GM10248 (cell line): Measurements from ENCODE around the gene SPIRE1.

ENCODE experiments used
- CTCF ChIA-PET: fragments of 300-600 bp; sonication (Branson Sonifier 250); formaldehyde crosslinking; extraction: SDS; loops from one replicate; lab custom pipeline; 2021; ENCODE audit warnings: antibody characterized with exemption; lab: Yijun Ruan, JAX
- POLR2A ChIA-PET: fragments of 350-650 bp; sonication (Branson Sonifier 250); formaldehyde crosslinking; extraction: SDS; loops from one replicate; lab custom pipeline; 2020; ENCODE audit warnings: antibody characterized with exemption; lab: Yijun Ruan, JAX
- DNase-seq: peaks from one replicate; pipeline ENCODE4 v3.0.0; 2012; ENCODE audit errors: extremely low spot score
- CTCF ChIP-seq: IDR thresholded peaks from 2 replicates; pipeline ENCODE4 v1.5.1; 2012; ENCODE audit warnings: mild to moderate bottlenecking, low read depth; ENCODE audit errors: extremely low read depth, missing control alignments, control extremely low read depth

The SPIRE1 gene

DNA sequence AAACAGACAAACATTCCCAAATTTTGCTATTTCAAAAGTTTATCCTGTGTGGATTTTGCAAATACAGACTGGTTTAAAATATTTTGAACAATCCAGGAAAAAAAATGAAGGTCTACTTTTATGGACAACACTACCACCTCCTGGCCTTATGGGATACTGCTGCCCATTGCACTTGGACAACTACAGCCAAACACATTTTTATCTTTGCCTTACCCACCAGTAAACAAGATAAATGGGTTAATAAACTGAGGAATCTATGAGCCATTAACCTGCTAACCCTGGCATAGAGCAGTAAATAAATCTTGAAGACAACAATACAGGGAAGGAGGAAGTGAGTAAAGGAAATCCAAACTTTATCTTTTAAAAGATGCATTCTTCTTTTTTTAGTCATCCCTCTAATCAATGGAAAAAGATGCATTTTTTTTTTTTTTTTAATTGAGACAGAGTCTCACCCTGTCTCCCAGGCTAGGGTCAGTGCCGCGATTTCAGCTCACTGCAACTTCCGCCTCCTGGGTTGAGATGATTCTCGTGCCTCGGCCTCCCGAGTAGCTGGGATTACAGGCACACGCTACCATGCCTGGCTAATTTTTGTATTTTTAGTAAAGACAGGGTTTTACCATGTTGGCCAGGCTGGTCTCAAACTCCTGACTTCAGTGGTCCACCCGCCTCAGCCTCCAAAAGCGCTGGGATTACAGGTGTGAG, 2.1 kb upstream of the SPIRE1 start:
- TF ChIP-seq CTCF = peak; percentile 76
- DNase-seq = peak; percentile 65
- POLR2A ChIA-PET = no interaction called here
- CTCF ChIA-PET = interaction anchor here (0.7 to 11.5 kb wide), 10 partner anchors 10 to 332 kb away, joined by 3 to 121 read pairs (median 5); partner anchors contain the start of gene AFG3L2

GRCh38 chr18:12658426-12659138, 675 bp upstream of the SPIRE1 start:
- DNase-seq = peak; percentile 45
- CTCF ChIA-PET = interaction anchor here (0.8 to 11.5 kb wide), 10 partner anchors 15 to 331 kb away, joined by 3 to 121 read pairs (median 5); partner anchors contain the start of gene AFG3L2
- no peak for TF ChIP-seq CTCF
- POLR2A ChIA-PET = no interaction called here

DNA sequence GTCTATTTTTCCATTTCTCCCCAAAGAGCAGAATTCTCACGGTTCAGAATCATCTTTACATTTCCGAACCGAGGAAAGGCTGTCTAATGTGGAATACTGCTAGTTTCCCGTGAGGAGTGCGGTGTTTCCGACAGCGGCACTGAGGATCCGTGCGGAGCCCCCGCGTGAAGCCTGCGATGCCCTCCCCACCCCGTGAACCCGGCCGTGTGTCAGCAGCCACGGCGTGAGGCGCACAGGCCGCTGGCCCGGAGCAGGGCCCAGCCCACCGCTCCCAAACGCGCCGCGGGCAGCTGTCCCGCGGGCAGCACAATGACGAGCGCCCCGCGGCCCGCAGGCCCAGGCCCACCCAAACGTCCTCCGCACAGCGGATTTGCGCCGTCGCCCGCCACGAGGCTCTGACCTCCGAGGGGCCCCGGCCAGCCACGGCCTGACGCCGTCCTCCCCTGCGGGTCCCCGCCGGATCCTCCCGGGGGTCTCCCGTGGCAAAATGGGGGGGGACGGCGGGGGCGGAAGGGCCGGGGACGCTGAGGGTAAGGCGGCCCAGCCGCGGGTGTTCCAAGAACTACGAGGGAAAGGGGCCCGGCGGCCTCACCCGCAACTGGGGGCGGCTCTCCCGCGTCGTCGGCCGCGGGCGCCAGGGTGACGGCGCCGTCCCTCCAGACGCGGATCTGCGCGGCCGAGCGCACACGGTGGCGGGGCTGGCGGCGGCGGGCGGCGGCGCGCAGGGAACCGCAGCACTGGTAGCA, 796 bp downstream of the SPIRE1 start:
- DNase-seq = peak; percentile 46
- CTCF ChIA-PET = interaction anchor here (11.5 kb wide), 1 partner anchor 264 kb away, joined by 121 read pairs; no protein-coding TSS in a partner anchor
- TF ChIP-seq CTCF = no peak
- POLR2A ChIA-PET = no interaction called here

DNA sequence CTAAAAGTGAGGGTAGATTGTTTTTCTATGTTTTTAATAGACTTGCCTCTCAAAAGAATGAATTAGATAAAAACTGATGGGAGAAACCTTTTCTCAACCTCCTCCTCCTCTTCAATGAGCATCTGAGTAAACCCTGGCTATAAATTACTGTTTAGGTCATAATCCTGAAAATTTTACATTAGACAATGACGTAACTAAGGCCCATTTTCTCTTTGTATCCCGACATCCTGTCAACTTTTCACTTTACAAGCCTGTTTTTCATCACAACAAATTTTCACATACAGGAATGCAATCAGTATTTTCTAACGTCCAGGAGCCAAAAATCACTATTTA, 1.3 kb downstream of the SPIRE1 start:
- no peak for DNase-seq
- ChIA-PET POLR2A (no interaction called here), CTCF (interaction anchor here (11.5 kb wide), 1 partner anchor 264 kb away, joined by 121 read pairs; no protein-coding TSS in a partner anchor)
- TF ChIP-seq CTCF = no peak

DNA sequence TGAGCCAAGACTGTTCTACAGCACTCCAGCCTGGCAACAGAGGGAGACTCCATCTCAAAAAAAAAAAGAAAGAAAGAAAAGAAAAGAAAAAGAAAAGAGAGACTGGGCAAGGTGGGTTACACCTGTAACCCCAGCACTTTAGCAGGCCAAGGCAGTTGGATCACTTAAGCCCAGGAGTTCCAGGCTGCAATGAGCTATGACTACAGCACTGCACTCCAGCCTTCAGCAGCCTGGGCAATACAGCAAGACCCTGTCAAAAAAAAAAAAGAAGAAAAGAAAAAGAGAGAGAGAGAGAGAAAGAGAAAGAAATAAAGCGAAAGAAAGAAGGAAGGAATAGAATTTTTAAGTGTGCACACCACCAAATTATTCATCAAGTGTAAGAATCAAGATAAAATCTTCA, 2.9 kb downstream of the SPIRE1 start:
- no peak for DNase-seq
- TF ChIP-seq CTCF = no peak
- ChIA-PET POLR2A (no interaction called here), CTCF (interaction anchor here (1.5 kb wide), 1 partner anchor 18 kb away, joined by 4 read pairs; no protein-coding TSS in a partner anchor)

DNA sequence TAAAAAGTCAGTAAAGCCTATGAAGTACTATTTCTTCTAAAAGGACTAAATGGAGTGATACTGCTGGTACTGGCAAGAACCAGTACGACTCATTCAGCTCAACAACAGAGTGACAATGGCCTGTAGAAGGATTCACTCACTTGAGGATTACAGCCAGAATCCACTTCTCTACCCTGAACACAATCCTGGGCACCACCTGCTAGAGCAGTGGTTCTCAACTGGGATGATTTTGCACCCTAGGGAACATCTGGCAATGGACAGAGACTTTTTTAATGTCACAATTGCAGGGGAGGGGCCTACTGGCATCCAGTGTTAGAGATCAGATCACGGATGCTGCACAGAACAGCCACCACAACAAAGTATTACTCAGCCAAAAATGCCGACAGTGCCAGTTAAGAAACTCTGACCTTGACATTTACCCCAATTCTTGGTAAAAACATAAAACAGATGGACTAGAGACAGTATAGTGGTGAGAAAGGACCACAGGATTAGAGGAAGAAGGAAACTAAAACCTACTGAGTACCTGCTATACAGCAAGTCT, 5.0 kb downstream of the SPIRE1 start:
- CTCF ChIA-PET = no interaction called here

More for the DNA sequence above, 5.0 kb downstream of the SPIRE1 start:
- no peak for DNase-seq
- POLR2A ChIA-PET = no interaction called here
- no peak for TF ChIP-seq CTCF
